GM19468 (cell line): Measurements from ENCODE around the gene NFIB.

Experiments
- ATAC-seq: cut with Tn5 transposase; IDR thresholded peaks from one replicate; pipeline ENCODE4 v1.9.1; 2021; ENCODE audit warnings: mild to moderate bottlenecking, moderate library complexity, moderate number of reproducible peaks; ENCODE audit not compliant: unreplicated experiment; ENCODE audit errors: extremely low read depth

The NFIB gene

GRCh38 chr9:14345354-14346230 lies 31.7 kb upstream of the NFIB start:
- ATAC-seq = no peak

- no peak for ATAC-seq
Measured at GRCh38 chr9:14344941-14345353, 31.0 kb upstream of the NFIB start.

DNA sequence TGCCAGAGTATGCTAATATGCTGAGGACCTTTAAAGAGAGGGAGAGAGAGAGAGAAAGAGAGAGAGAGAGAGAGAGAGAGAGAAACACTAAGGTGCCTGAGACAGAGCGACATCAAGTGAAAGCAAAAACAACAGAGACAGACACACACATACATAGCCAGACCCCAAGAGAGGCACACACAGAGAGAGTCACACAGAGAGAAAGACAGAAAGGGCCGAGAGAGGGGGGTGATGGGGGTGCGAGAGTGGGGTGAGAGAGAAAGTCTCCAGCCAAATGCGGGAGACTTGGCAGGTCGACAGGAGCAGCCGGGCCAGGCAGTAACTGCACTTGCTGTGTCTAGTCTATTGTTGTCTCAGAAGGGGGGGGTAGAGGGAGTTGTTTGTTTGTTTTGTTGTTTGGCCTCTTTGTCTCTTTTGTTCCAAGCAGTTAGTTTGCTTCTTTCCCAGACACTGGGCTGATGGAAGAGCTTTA lies 30.1 kb upstream of the NFIB start:
- no peak for ATAC-seq

DNA sequence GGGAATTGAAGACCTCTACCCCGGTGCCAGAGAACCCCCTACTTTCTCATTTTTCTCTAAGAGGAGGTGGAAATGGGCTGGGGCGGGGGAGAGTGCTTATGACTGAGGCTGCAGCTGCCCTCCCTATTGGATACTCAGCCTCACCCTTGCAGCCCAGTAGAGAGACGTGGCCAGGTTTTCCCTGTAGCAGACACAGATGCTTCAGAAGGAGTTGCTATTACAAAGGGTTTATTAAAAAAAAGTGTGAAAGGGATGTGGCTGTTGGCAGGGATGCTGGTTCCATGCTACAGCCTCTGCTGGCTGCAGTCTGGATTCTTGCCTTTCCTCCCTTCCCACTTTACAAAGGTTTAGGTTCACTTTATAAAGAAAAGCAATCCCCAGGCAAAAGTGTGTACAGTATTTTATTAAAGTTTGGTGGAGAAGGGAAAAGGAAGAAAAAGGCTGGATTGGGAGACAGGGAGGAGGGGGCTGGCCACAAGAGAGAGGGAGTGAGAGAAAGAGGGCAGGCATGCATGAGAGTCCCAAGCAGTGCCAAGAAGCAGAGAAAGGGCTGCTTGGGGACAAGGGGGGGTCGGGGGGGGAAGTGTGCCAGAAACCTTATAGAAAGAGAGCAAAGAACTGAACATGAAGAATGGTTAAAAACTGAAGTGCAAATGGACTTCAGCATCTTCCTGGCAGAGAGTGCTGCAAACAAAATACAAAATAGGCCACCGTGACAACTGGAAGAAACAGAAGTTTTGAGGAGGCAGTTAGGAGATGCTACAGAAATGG lies 29.5 kb upstream of the NFIB start:
- no peak for ATAC-seq

DNA sequence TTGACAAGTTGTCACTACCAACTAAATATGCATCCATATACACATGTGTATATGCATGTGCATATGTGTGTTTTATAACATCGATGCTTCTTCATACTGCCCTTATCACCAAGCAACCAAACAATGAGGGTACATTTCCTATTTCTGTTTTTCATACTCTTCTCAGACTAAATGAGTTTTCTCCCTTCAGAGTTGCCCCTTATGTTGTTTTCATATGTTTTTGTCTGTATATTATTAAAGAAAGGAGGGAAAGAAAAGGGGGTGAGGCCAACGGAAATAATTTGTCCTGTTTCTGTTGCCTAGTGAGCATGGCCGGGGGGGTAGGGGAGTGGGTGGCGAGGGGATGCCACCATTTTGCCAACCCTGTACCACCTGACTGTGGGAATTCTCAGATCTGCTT lies 28.8 kb upstream of the NFIB start:
- no peak for ATAC-seq

DNA sequence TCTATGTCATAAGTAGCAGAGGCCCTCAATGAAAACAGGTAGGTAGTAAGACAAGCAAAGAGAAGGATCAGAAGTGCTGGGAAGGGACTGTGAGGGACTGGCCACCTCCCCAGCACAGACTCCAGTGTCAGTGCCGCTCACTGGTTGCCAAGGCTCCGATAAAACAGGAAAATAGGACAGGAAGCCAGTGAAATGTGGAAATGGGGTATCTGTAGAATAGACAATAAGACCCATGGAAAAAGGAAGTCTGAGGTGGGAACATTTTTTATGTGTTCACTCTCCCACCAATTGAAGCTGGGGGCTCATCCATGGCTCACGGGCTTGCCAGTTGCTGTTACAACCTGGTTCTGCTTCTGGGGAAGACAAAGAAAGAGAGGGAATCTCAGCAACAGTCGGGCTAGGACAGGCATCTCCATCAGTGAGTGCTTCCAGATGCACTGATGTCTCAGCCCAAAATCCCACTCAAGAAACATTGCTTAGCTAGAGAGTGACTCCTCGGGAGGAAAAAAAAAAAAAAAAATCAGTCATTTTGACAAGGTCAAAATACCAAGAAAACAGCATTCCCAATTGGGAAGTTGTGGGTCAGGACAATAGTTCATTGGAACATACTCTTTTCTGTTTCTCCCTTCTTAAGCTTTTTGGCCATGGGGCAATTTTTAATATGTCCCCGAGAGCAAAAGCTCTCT lies 27.6 kb upstream of the NFIB start:
- ATAC-seq = no peak

GRCh38 chr9:14340994-14341393 lies 27.1 kb upstream of the NFIB start:
- ATAC-seq = no peak

GRCh38 chr9:14340219-14340873 lies 26.4 kb upstream of the NFIB start:
- ATAC-seq = no peak

DNA sequence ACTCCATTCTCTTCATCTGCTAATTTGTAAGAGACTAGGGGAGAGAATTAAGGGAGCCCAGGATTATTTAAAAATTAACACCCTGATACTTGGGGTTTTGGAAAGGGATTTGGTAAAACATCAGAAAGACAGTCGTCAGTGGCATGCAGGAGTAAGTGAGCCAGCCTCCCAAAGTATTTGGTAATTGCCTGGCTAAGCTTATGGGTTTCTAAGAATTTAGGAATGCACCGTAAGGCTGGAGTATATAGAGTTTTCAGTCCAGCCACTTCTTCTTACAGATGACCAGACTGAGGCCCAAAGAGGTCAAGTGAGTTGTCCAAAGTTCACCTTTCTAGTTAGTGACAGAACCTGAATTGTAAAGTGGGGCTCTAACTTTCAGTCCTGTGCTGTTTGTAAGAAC lies 25.8 kb upstream of the NFIB start:
- no peak for ATAC-seq

GRCh38 chr9:14337615-14338014 lies 23.7 kb upstream of the NFIB start:
- ATAC-seq = no peak

DNA sequence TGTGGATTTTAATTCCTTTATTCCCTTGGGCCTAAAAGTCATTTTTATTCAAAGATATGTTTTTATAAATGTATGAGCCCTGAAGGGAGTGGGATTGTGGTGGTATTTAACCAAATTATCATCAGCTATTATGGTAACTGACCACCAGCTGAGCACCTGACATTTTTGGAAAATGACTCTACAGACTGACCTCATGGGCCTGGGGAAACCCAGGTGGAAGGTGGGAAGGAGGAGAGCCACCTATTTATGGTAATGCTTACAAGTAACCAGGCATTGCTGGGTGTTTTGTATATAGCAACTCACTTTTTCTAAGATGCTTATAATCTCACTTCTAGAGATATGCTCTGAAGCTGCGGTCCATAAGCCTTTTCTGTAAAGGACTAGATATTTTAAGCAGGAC lies 22.3 kb upstream of the NFIB start:
- ATAC-seq = no peak

GRCh38 chr9:14331120-14331519 lies 17.2 kb upstream of the NFIB start:
- no peak for ATAC-seq

- no peak for ATAC-seq
Measured at GRCh38 chr9:14327036-14327435, 13.1 kb upstream of the NFIB start.

DNA sequence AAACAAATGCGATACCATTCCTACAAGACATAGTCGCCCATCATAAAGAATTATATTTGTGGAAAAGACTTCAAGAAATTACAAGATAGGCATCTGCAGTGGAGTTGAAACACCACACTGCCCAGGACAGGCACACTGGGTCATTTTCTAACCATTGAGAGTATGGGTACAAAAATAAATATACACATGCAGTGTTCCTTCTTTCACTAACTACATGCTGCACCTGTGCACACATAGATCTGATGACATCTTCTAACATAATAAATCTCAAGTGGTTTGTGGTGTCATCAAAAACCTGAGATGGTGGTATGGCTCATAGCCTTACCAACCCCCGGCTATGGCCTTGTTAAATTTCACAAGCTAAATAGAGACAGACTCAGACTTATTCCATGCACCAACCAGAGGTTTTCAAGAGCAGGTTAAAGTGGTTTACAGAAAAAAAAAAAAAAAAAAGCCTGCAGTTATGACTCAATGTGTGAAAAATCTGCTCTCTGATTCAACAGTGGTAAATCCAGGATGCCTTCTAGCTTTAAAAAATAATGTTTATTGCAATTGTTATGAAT lies 12.4 kb upstream of the NFIB start:
- ATAC-seq = peak; percentile 15

- no peak for ATAC-seq
Measured at GRCh38 chr9:14325147-14325546, 11.2 kb upstream of the NFIB start.

GRCh38 chr9:14323985-14324650 lies 10.2 kb upstream of the NFIB start:
- no peak for ATAC-seq

DNA sequence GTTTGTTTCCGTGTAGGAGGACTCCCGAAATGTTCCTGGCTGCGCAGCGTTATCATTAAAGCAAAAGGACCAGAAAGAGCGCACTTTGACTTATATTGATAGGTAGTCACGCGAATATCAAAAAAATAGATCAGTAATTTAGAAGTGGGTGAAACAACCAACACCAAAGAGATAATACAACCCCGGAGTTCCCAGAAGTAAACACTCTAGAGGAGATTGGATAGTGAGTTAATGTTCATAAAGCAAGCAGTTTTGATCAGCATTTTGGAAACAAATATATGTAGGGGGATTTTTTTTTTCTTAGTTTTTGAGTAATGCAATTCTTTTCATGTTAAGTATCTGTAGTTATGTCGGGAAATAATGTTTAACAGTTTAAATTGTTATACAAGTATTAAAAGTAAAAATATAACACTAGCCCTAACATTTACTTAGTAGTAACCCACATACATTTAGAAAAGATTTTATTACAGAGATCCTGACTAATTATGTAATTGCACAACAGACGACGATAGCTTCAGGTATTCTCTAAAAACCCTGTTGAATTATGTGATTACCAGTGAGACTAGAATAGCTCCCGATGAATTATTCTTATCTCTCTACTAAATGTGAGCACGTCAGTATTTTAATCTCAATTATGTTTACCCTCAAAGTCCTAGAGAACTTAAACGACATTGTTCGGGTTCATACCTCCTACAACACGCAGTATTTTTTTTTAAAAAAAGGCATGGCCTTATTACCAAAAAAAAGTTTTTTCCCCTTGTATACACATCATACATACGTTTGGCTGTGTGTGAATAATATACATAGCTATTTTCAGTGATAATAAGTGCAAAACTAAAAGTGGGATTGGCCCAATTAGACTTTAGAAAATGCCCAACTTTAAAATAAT lies 9.4 kb upstream of the NFIB start:
- no peak for ATAC-seq
